ENCODE results near the gene SENP2.

GRCh38 chr3:185657211-185657610 is 71.1 kb downstream of the SENP2 start:
- no peak for TF ChIP-seq POLR2AphosphoS5 (IDR thresholded peaks at IDR 0.05; ENCODE audit: low read depth)
- no peak for TF ChIP-seq GABPA (IDR thresholded peaks at IDR 0.05; ENCODE audit: low read depth)
- TF ChIP-seq CTCF (IDR thresholded peaks at IDR 0.05; ENCODE audit: insufficient read depth, low read length) = no peak
